ENCODE results near the gene CMIP. TPM values are rescaled to one million over a fixed set of nuclear protein-coding genes. Genes with fewer than 3 reads are reported as not detected.

Gene CMIP
- total RNA-seq, 4 donors from 2014 or later, result 17.1 to 60.5 (median 39.7) TPM

GRCh38 chr16:81606039-81606438 lies 161.4 kb downstream of the CMIP start:
- intact Hi-C loops (cut with DNase I), result no loop called here
- TF ChIP-seq POLR2A (IDR thresholded peaks at IDR 0.05) (no peak), CTCF (IDR thresholded peaks at IDR 0.05) (no peak)
- H3K27me3 ChIP-seq, result no peaks in the 10 kb centered on the region
- H3K27ac ChIP-seq, result peak overlapping the region in 2 of 4 donors; percentile 37 to 48
- H3K36me3 ChIP-seq, result peaks cover 0 to 32% (median 5%) of the 10 kb centered on the region in 3 donors
- DNase-seq, result no peak
- H3K4me3 ChIP-seq, result no peak overlapping the region
- H3K9me3 ChIP-seq, result no peaks in the 10 kb centered on the region
- peaks cover 26 to 93% (median 46%) of the 10 kb centered on the region in 3 donors for H3K4me1 ChIP-seq
- 77 to 91% methylated on average over 2 to 4 of the region's 4 CpGs for WGBS, 2 donors

- peaks cover 25 to 93% (median 47%) of the 10 kb centered on the region in 3 donors for H3K4me1 ChIP-seq
- TF ChIP-seq POLR2A (IDR thresholded peaks at IDR 0.05), result no peak
- no peak for TF ChIP-seq CTCF (IDR thresholded peaks at IDR 0.05)
- H3K27me3 ChIP-seq, result no peaks in the 10 kb centered on the region
- intact Hi-C loops (cut with DNase I), result no loop called here
- H3K27ac ChIP-seq, result peak overlapping the region in 2 of 4 donors; percentile 37 to 48
- H3K4me3 ChIP-seq, result no peak overlapping the region
- DNase-seq, result no peak
- peaks cover 0 to 42% (median 5%) of the 10 kb centered on the region in 3 donors for H3K36me3 ChIP-seq
- H3K9me3 ChIP-seq, result no peaks in the 10 kb centered on the region
- 88 to 89% methylated on average over 12 of the region's 12 CpGs for WGBS, 2 donors
These were observed 162.4 kb downstream of the CMIP start for GRCh38 chr16:81607006-81607405.

- peaks cover 30 to 93% (median 50%) of the 10 kb centered on the region in 3 donors for H3K4me1 ChIP-seq
- no peak overlapping the region for H3K4me3 ChIP-seq
- H3K27me3 ChIP-seq, result no peaks in the 10 kb centered on the region
- H3K36me3 ChIP-seq, result peaks cover 0 to 42% (median 5%) of the 10 kb centered on the region in 3 donors
- intact Hi-C loops (cut with DNase I), result no loop called here
- WGBS, 2 donors, result 84 to 85% methylated on average over 6 of the region's 6 CpGs
- DNase-seq, result no peak
- H3K9me3 ChIP-seq, result no peaks in the 10 kb centered on the region
- H3K27ac ChIP-seq, result peak overlapping the region; percentile 10 to 87 (median 74)
- TF ChIP-seq POLR2A (IDR thresholded peaks at IDR 0.05) (no peak), CTCF (IDR thresholded peaks at IDR 0.05) (no peak)
These were observed 163.4 kb downstream of the CMIP start for GRCh38 chr16:81607805-81608522.

GRCh38 chr16:81608523-81609209 lies 164.1 kb downstream of the CMIP start:
- DNase-seq, result no peak
- H3K9me3 ChIP-seq, result no peaks in the 10 kb centered on the region
- no peaks in the 10 kb centered on the region for H3K27me3 ChIP-seq
- peak overlapping the region; percentile 51 to 87 (median 74) for H3K27ac ChIP-seq
- intact Hi-C loops (cut with DNase I), result no loop called here
- TF ChIP-seq CTCF (IDR thresholded peaks at IDR 0.05), result no peak
- TF ChIP-seq POLR2A (IDR thresholded peaks at IDR 0.05), result no peak
- H3K36me3 ChIP-seq, result peaks cover 0 to 42% (median 5%) of the 10 kb centered on the region in 3 donors
- peaks cover 33 to 97% (median 54%) of the 10 kb centered on the region in 3 donors for H3K4me1 ChIP-seq
- 48 to 53% methylated on average over 9 to 10 of the region's 13 CpGs for WGBS, 2 donors
- no peak overlapping the region for H3K4me3 ChIP-seq

- TF ChIP-seq CTCF (IDR thresholded peaks at IDR 0.05) (no peak), POLR2A (IDR thresholded peaks at IDR 0.05) (no peak)
- WGBS, 2 donors, result 63 to 73% methylated on average over 5 to 6 of the region's 11 CpGs
- DNase-seq, result no peak
- H3K27me3 ChIP-seq, result no peaks in the 10 kb centered on the region
- peak overlapping the region; percentile 51 to 87 (median 74) for H3K27ac ChIP-seq
- intact Hi-C loops (cut with DNase I), result no loop called here
- peaks cover 33 to 99% (median 58%) of the 10 kb centered on the region in 3 donors for H3K4me1 ChIP-seq
- H3K9me3 ChIP-seq, result no peaks in the 10 kb centered on the region
- H3K36me3 ChIP-seq, result peaks cover 0 to 49% (median 5%) of the 10 kb centered on the region in 3 donors
- H3K4me3 ChIP-seq, result no peak overlapping the region
These were observed 164.8 kb downstream of the CMIP start for GRCh38 chr16:81609323-81609892.

Data from esophagus squamous epithelium (tissue), 5 donors.